Neural progenitor cell (in vitro differentiated cells): ENCODE measurements around the gene COA8.

ENCODE experiments used
- CTCF ChIP-seq: fragments of 200-600 bp; sonication (generic); IDR thresholded peaks from 2 replicates; pipeline ENCODE4 v1.5.1; 2017; ENCODE audit warnings: antibody characterized with exemption, mild to moderate bottlenecking
- EZH2 ChIP-seq: fragments of 200-600 bp; sonication (generic); IDR thresholded peaks from 2 replicates; pipeline ENCODE4 v1.6.1; 2017; ENCODE audit warnings: antibody characterized with exemption, mild to moderate bottlenecking, moderate library complexity
- EZH2phosphoT487 ChIP-seq: fragments of 200-600 bp; sonication (generic); IDR thresholded peaks from 2 replicates; pipeline ENCODE4 v1.6.1; 2017; ENCODE audit warnings: antibody characterized with exemption

GRCh38 chr14:103607822-103608221, 45.1 kb downstream of the COA8 start:
- TF ChIP-seq CTCF (no peak), EZH2 (no peak), EZH2phosphoT487 (no peak)
